Aorta (tissue), 5 donors: ENCODE results near the gene AP1S3. TPM values are rescaled to one million over a fixed set of nuclear protein-coding genes. Genes with fewer than 3 reads are reported as not detected.
"Not testable (repeated sequence)": the region's sequence is repeated elsewhere in the genome, so short reads cannot be mapped to it uniquely, and the experiment has no call there.

Experiments used
- ATAC-seq: fragments of 200-7000 bp; cut with Tn5 transposase; one replicate; pipeline ENCODE4 v1.9.1; 2022; ENCODE audit warnings: moderate library complexity; ENCODE audit not compliant: low FRiP score
- DNase-seq, 2 donors: peaks; one replicate each; pipeline ENCODE4 v3.0.0-alpha.2; 2020
- H3K27ac ChIP-seq, 2 donors: one replicate each; pipeline ENCODE4 v1.5.1; 2013; ENCODE audit warnings: low read length in 2 of 2, mild to moderate bottlenecking in 2 of 2, moderate library complexity in 2 of 2, control low read depth in 1 of 2, inconsistent platforms in 1 of 2, low read depth in 1 of 2
- H3K27me3 ChIP-seq, 2 donors: one replicate each; pipeline ENCODE4 v1.6.1; 2013; ENCODE audit warnings: control low read depth in 1 of 2, low read length in 1 of 2, mild to moderate bottlenecking in 1 of 2, moderate library complexity in 1 of 2; ENCODE audit not compliant: insufficient read depth in 2 of 2, control insufficient read depth in 1 of 2
- H3K36me3 ChIP-seq, 2 donors: one replicate each; pipeline ENCODE4 v1.6.1; 2013; ENCODE audit warnings: control low read depth in 1 of 2, low read length in 1 of 2, mild to moderate bottlenecking in 1 of 2; ENCODE audit not compliant: insufficient read depth in 2 of 2, control insufficient read depth in 1 of 2
- H3K4me1 ChIP-seq, 2 donors: one replicate each; pipeline ENCODE4 v1.6.1; 2013; ENCODE audit warnings: low read length in 2 of 2, control low read depth in 1 of 2, mild to moderate bottlenecking in 1 of 2, moderate library complexity in 1 of 2; ENCODE audit not compliant: insufficient read depth in 2 of 2, control insufficient read depth in 1 of 2
- H3K4me3 ChIP-seq, 2 donors: one replicate each; pipeline ENCODE4 v1.5.1; 2013; ENCODE audit warnings: low read length in 2 of 2, control low read depth in 1 of 2, mild to moderate bottlenecking in 1 of 2
- H3K9me3 ChIP-seq: one replicate; pipeline ENCODE4 v1.6.1; 2013; ENCODE audit warnings: mild to moderate bottlenecking, low read length; ENCODE audit not compliant: control insufficient read depth
- WGBS, 2 donors: extraction: QIAGEN DNeasy Blood & Tissue Kit; methylation state at CpG; one replicate each; pipeline ENCODE4 v1.1.7; 2013; 5-methylcytosine and 5-hydroxymethylcytosine counted together
- intact Hi-C, 2 donors: fragments of 100-400 bp; cut with DNase I; formaldehyde crosslinking; loops; one replicate each; pipeline versions ENCODE4 v1.14.2 to v1.15.0; 2022
- polyA plus RNA-seq, 2 donors: library from polyadenylated mRNA; stranded (reverse); fragments of 200-250 nt; gene quantifications; one replicate each; pipeline ENCODE4 v1.2.3, GENCODE V29; 2013
- total RNA-seq, 2 donors: library from RNA; stranded (reverse); fragmentation: NEBNext Ultra II Directional; extraction: Animal tissue kit (Norgen Biotek cat#: 25700); gene quantifications; one replicate each; pipeline ENCODE4 v1.2.1, GENCODE V29; 2021
- donor health status: healthy with polysubstance abuse.
- donor health status: Bipolar disorder and iron deficiency.
- donor health status: DM: no; HTN: no; CAD: no.
- donor health status: DM: no; HTN: no; CAD: no.
- donor health status: DM: yes; HTN: yes; CAD: no.

AP1S3 gene
- total and polyA plus RNA-seq, 4 donors = 0.26 to 2.0 (median 0.70) TPM

DNA sequence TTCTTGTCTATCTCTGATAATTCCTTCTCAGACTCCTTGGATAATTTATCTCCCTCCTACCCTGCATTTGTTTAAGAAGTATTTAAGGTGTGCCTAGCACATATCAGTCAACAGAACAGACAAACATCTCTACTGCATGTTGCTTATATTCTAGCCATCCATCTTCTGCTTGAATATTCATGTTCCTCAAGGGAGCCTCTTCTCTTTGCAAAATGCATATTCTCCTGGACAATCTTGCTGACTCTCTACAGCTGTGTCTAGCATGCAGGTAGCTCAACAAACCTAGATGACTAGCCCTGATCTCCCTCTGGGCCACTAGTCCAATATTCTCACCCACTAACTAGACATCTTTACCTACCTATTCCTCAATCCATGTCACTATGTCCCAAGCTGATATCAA is 70.0 kb downstream of the AP1S3 start:
- ATAC-seq (no peak), DNase-seq (no peak)
- H3K9me3 ChIP-seq = no peaks in the 10 kb centered on the region
- no peak overlapping the region for H3K4me3 ChIP-seq
- no peaks in the 10 kb centered on the region for H3K27me3 ChIP-seq
- no peaks in the 10 kb centered on the region for H3K4me1 ChIP-seq
- H3K36me3 ChIP-seq = no peaks in the 10 kb centered on the region
- intact Hi-C loops = no loop called here
- H3K27ac ChIP-seq = no peak overlapping the region

DNA sequence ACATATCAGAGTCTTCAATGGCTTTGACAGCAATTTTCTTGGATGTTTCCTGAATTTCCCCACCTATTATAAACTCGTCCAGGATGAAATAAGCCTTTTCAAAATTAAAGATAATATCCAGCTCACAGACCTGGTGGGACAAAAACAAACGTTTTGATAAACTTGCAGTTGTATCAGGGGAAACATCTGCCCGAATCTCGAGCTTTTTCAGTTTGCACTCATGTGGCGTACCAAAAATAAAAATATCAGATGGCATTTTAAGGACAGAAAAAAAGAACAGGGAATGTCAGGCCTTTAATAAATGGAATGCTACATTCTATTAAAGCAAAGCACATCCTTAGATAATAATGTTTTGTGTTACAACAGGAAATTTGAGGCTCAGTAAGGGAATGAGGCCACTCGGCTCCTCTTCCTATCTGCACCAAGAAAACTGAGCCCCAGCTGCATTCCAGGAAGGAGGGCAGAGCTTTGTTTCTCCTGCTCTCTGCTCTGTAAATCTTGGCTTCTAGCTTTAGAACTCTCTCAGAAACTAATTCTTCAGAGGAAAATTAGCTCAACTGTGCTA is 72.1 kb downstream of the AP1S3 start:
- Histone ChIP-seq H3K4me1 (no peaks in the 10 kb centered on the region), H3K36me3 (no peaks in the 10 kb centered on the region), H3K27me3 (no peaks in the 10 kb centered on the region), H3K27ac (no peak overlapping the region), H3K9me3 (no peaks in the 10 kb centered on the region), H3K4me3 (no peak overlapping the region)
- intact Hi-C loops = no loop called here
- 17 to 28% methylated on average over 6 of the region's 6 CpGs for WGBS, 2 donors
- no peak for DNase-seq
- no peak for ATAC-seq

DNA sequence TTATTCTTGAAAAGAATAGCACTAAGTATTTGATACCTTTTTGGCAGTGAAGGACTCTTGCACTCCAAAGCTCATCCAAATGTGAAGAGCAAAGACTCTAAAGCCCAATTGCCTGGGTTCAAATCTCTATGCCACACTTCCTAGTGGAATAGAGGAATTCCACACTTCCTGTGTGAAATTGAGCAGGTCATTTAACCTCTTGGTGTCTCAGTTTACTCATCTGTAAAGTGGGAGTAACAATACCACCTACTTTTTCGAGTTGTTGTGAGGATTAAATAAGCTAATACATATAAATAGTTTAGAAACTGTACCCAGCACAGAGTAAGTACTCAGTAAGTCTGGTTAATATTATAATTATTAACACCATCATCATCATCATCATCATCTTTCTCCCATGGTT is 72.6 kb downstream of the AP1S3 start:
- H3K4me1 ChIP-seq = no peaks in the 10 kb centered on the region
- H3K36me3 ChIP-seq = no peaks in the 10 kb centered on the region
- WGBS, 2 donors = 93 to 95% methylated on average over 1 of the region's 1 CpG
- DNase-seq (no peak), ATAC-seq (no peak)
- H3K27ac ChIP-seq = no peak overlapping the region
- H3K9me3 ChIP-seq = no peaks in the 10 kb centered on the region
- H3K4me3 ChIP-seq = no peak overlapping the region
- H3K27me3 ChIP-seq = no peaks in the 10 kb centered on the region
- intact Hi-C loops = no loop called here

DNA sequence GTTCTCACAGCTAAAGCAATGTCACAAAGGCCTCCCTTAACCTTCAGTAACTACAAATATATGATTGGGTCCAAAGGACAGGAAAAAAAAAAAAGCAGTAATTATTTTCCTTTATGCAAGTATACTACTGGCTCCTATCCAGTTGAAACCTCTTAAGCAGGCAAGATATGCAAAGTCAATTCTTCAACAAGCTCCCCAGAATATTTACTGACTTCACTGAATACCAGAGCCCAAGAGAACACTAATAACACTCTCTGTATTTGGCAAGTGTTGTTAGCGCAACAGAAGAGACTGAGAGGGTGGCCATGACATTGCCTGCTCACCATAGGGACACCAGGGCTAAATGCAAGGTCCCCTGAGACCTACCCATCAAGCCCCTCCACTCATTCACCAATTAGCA is 74.5 kb downstream of the AP1S3 start:
- Histone ChIP-seq H3K4me3 (no peak overlapping the region), H3K36me3 (no peaks in the 10 kb centered on the region), H3K9me3 (no peaks in the 10 kb centered on the region), H3K27me3 (no peaks in the 10 kb centered on the region), H3K27ac (no peak overlapping the region), H3K4me1 (no peaks in the 10 kb centered on the region)
- DNase-seq (no peak), ATAC-seq (no peak)
- 42 to 76% methylated on average over 1 of the region's 1 CpG for WGBS, 2 donors
- intact Hi-C loops = no loop called here

DNA sequence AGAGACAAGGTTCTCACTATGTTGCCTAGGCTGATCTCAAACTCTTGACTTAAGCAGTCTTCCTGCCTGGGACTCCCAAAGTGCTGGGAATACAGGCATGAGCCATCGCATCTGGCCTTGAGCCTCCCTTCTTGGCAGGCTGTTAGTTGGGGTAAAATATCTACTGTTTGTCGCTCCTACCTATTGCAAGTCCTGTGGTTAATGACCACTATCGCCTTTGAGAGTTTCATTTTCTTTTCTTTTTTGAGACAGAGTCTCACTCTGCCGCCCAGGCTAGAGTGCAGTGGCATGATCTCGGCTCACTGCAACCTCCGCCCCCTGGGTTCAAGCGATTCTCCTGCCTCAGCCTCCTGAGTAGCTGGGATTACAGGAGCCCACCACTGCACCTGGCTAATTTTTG is 75.6 kb downstream of the AP1S3 start:
- H3K27me3 ChIP-seq, H3K4me3 ChIP-seq, H3K36me3 ChIP-seq, DNase-seq, ATAC-seq, H3K9me3 ChIP-seq, H3K27ac ChIP-seq, H3K4me1 ChIP-seq: not testable (repeated sequence)
- intact Hi-C loops = loop anchor here in 1 of 2 donors (1.0 kb wide), 1 partner anchor 36 kb away; no protein-coding TSS in a partner anchor
- WGBS, 2 donors = 88 to 95% methylated on average over 7 of the region's 7 CpGs

DNA sequence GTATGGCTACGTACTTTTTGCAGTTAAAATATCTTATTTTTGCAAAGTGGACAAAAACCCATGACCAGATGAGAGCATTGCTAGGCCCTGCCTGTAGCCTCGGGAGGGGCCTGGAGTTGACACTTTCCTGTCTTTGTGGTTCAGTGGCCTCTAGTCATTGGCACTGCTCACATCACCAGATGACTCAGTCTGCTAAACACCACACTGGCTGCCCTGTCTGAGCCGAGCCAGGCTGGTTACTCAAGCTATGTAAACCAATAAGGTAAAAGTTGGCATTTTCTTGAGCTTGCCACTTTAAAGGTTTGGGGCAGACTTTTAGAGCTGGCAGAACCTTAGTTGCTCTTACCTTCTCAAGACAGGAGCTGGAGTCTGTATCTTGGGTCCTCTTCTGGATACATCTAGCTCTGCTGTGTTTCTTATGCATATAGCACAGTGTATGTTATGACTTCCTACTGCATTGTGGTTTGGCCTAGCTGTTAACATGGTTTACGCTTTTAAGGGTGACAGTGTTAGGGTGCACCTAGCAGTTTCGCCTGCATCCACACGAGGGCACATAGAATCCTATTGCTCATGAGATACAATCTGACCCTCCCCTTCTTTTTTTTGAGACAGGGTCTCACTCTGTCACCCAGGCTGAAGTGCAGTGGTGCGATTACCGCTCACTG is 76.4 kb downstream of the AP1S3 start:
- intact Hi-C loops = loop anchor here in 1 of 2 donors (1.0 kb wide), 1 partner anchor 36 kb away; no protein-coding TSS in a partner anchor
- no peaks in the 10 kb centered on the region for H3K4me1 ChIP-seq
- DNase-seq = peak in 1 of 2 donors; percentile 68
- WGBS, 2 donors = 68 to 72% methylated on average over 8 of the region's 8 CpGs
- ATAC-seq = peak; percentile 74
- no peaks in the 10 kb centered on the region for H3K27me3 ChIP-seq
- H3K9me3 ChIP-seq = no peaks in the 10 kb centered on the region
- no peak overlapping the region for H3K27ac ChIP-seq
- H3K36me3 ChIP-seq = no peaks in the 10 kb centered on the region
- no peak overlapping the region for H3K4me3 ChIP-seq

DNA sequence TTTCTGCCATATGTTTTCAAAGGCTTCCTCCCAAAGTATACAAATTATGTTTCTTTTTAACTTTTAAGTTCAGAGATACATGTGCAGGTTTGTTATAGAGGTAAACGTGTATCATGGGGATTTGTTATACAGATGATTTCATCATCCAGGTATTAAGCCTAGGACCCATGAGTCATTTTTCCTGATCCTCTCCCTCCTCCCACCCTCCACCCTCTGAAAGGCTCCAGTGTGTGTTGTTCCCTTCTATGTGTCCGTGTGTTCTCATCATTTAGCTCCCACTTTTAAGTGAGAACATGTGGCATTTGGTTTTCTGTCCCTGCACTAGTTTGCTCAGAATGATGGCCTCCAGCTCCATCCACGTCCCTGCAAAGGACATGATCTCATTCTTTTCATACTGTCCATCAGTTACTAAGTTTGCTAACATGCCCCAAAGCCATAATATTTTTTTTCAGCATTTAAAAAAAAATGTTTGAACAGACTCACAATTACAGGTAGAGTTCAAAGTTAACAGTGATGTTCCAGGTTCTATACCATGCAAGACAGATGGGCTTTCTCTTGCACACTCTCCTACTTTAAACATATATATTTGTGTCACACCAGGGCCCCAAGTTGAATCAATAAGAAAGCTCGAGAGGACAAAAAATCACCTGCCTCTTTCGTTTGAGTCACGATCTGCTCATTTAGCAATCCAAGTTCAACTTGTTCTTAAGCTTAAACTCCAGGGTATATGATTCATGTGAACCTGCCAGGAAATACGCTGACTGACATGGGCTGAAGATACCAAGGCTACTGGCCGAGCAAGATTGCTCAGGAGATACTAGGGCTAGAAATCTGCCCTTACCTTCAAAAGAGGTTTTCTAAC is 77.6 kb downstream of the AP1S3 start:
- WGBS, 2 donors = 38 to 50% methylated on average over 8 of the region's 8 CpGs
- no peak for DNase-seq
- intact Hi-C loops = no loop called here
- ATAC-seq = no peak
- Histone ChIP-seq H3K27me3 (no peaks in the 10 kb centered on the region), H3K4me3 (no peak overlapping the region), H3K4me1 (no peaks in the 10 kb centered on the region), H3K27ac (no peak overlapping the region), H3K9me3 (no peaks in the 10 kb centered on the region), H3K36me3 (no peaks in the 10 kb centered on the region)

DNA sequence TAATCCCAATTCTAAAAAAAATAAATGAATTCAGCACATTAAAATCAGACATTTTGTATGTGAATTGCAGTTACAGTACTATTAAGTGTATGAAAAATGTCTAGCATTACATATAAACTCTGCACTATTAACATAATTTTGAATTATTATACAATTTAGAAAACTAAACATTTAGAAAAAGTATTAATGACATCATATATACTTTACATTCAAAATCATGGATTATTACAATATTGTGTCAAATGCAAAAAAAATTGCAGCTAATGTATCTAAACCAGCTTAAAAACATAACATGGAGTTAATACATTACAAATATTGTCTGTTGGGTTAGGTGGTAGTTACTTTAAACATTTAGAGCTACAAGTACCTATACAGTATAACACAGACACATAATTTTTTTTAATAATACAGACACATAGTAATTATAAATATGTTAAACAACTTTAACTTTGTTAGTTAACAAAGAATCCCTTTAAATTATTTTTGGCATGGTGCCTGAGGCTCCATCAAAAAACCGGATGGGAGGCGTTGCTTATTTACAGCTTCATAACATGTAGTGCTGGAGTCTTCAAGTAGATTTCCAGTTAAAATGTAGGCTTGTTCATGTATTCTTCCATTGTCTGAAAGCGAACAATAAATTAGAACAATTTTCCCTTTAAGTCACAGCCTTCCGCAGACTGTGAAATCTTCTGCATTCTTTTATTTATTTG is 79.1 kb downstream of the AP1S3 start:
- Histone ChIP-seq H3K9me3 (no peaks in the 10 kb centered on the region), H3K4me3 (no peak overlapping the region), H3K27me3 (no peaks in the 10 kb centered on the region), H3K4me1 (no peaks in the 10 kb centered on the region), H3K27ac (no peak overlapping the region), H3K36me3 (no peaks in the 10 kb centered on the region)
- WGBS, 2 donors = 69 to 71% methylated on average over 4 of the region's 4 CpGs
- intact Hi-C loops = no loop called here
- no peak for ATAC-seq
- DNase-seq = no peak
